ENCODE data around the gene SLC3A2.

The SLC3A2 gene

DNA sequence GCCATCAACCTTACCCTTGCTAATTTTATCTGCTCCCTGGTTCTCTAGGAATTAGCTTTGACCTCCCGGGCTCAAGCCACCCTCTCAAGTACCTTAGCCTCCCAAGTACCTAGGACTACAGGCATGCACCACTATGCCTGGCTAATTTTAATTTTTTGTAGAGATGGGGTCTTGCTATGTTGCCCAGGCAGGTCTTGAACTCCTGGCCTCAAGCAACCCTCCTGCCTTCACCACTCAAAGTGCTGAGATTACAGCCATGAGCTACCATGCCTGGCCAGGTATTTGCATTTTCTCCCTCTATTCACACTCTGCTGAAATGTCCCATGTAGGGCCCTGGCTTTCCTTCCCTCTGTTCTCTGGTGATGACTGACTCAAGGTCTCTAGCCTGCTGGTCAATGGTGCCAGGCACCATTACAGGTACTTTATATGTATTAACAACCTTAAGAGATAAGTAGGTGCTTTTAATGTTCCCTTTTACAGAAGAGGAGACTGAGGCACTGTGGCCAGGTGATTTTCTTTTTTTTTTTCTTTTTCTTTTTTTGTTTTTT lies 32.9 kb upstream of the SLC3A2 start:
- Histone ChIP-seq H3K27ac (no peak overlapping the region), H3K27me3 (ENCODE audit: control insufficient read depth, insufficient read depth, low read length) (no peaks in the 10 kb centered on the region), H3K9ac (no peak overlapping the region), H3K4me2 (ENCODE audit: low read length) (no peak overlapping the region), H3K4me1 (no peaks in the 10 kb centered on the region), H3K36me3 (ENCODE audit: control insufficient read depth, insufficient read depth, low read length) (no peaks in the 10 kb centered on the region), H3K9me3 (ENCODE audit: control insufficient read depth, low read length) (no peaks in the 10 kb centered on the region), H3K79me2 (no peaks in the 10 kb centered on the region), H3K4me3 (ENCODE audit: low read depth, low read length) (no peak overlapping the region), H2AFZ (no peak overlapping the region)
- TF ChIP-seq, protein P1, sequence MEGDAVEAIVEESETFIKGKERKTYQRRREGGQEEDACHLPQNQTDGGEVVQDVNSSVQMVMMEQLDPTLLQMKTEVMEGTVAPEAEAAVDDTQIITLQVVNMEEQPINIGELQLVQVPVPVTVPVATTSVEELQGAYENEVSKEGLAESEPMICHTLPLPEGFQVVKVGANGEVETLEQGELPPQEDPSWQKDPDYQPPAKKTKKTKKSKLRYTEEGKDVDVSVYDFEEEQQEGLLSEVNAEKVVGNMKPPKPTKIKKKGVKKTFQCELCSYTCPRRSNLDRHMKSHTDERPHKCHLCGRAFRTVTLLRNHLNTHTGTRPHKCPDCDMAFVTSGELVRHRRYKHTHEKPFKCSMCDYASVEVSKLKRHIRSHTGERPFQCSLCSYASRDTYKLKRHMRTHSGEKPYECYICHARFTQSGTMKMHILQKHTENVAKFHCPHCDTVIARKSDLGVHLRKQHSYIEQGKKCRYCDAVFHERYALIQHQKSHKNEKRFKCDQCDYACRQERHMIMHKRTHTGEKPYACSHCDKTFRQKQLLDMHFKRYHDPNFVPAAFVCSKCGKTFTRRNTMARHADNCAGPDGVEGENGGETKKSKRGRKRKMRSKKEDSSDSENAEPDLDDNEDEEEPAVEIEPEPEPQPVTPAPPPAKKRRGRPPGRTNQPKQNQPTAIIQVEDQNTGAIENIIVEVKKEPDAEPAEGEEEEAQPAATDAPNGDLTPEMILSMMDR (IDR thresholded peaks at IDR 0.05) = no peak

DNA sequence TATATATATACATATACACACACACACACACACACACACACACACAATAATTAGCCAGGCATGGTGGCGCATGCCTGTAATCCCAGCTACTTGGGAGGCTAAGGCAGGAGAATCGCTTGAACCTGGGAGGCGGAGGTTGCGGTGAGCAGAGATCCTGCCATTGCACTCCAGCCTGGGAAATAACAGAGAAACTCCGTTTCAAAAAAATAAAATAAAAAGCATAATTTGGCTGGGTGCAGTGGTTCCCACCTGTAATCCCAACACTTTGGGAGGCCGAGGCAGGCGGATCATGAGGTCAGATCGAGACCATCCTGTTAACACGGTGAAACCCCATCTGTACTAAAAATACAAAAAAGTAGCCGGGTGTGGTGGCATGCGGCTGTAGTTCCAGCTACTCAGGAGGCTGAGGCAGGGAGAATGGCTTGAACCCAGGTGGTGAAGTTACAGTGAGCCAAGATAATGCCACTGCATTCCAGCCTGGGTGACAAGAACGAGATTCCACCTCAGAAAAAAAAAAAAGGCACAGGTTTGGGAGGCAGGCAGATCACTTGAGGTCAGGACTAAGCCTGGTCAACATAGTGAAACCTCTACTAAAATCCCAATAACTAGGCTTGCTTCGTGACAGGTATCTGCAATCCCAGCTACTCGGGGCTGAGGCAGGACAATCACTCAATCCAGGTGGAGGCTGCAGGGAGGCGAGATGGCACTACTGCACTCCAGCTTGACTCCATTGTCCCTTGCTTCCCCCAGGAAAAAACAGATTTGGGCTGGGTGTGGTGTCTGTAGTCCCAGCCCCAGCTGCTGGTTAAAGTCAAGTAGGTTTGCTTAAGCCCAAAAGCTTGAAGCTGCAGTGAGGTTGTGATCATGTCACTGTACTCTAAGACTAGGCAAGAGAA lies 29.5 kb upstream of the SLC3A2 start:
- Histone ChIP-seq H3K4me3 (ENCODE audit: low read depth, low read length) (no peak overlapping the region), H3K4me2 (ENCODE audit: low read length) (no peak overlapping the region), H3K27me3 (ENCODE audit: control insufficient read depth, insufficient read depth, low read length) (no peaks in the 10 kb centered on the region), H3K9ac (no peak overlapping the region), H3K27ac (no peak overlapping the region), H2AFZ (no peak overlapping the region), H3K36me3 (ENCODE audit: control insufficient read depth, insufficient read depth, low read length) (no peaks in the 10 kb centered on the region), H3K4me1 (no peaks in the 10 kb centered on the region), H3K9me3 (ENCODE audit: control insufficient read depth, low read length) (no peaks in the 10 kb centered on the region), H3K79me2 (peaks cover 4% of the 10 kb centered on the region)
- TF ChIP-seq, protein P1 (IDR thresholded peaks at IDR 0.05) = no peak

DNA sequence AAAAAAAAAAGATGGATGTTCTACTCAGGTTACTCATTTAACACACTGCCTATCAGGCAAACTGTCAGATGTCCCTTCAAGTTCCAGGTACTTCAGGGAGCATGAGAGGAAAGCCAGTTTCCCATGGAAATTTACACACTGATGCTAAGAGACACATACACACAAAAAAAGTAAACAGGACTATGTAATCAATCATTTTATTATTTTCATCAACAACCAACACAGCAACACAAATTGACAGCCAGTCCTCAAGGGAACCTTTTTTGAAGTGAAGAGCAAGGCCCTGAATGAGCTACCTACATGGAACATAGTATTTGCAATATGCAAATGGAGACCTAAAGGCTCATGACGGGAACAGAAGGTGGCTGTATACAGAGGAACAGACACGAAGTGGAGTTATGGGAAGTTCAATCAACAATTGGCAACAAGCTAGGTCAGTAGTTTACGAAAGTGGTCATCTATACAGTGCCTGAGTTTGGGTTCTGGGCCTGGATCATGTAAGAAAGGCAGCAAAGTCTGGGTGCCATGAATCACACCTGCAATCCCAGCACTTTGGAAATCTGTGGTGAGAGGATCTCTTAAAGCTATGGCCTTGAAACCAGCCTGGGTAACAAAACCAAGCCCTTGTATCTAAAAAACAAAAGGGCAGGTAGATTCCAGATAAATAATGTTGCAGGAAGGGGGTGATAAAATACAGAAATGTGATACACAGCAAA lies 28.7 kb upstream of the SLC3A2 start:
- Histone ChIP-seq H3K4me2 (ENCODE audit: low read length) (no peak overlapping the region), H3K36me3 (ENCODE audit: control insufficient read depth, insufficient read depth, low read length) (no peaks in the 10 kb centered on the region), H3K4me1 (no peaks in the 10 kb centered on the region), H3K79me2 (peaks cover 4% of the 10 kb centered on the region), H3K4me3 (ENCODE audit: low read depth, low read length) (no peak overlapping the region), H3K9ac (no peak overlapping the region), H2AFZ (no peak overlapping the region), H3K27ac (no peak overlapping the region), H3K9me3 (ENCODE audit: control insufficient read depth, low read length) (no peaks in the 10 kb centered on the region), H3K27me3 (ENCODE audit: control insufficient read depth, insufficient read depth, low read length) (no peaks in the 10 kb centered on the region)
- TF ChIP-seq, protein P1 (IDR thresholded peaks at IDR 0.05) = no peak

DNA sequence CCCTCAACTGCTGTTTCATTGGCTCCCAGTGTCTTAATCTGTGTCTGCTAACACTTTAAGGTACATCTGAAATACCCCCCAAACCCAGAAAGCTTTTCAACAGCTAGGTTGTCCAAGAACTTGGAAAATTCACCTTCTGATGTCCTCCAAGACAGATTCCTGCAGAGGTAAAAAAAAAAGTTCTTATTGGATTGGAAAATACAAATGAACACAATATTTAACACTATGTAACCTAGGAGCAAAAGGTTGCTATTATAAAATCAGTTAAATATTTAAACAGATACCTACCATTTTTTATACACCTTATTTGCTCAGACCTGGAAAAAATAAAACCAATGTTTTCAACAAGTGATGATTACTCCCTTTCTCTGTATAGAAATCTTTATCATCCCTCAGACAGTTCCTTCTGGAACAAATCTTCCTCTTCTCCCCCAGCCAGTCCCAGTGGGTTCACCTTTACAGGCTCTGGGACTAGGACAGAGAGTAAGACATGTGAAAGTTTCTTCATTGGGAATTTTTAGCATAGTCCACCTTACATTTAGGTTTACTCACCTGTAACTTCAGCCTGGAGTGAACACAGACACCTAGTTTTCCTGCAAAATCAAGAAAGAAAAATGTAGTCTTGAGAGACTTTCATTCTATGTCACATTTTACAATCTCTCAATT lies 28.0 kb upstream of the SLC3A2 start:
- H3K9ac ChIP-seq = no peak overlapping the region
- H3K4me3 ChIP-seq (ENCODE audit: low read depth, low read length) = no peak overlapping the region
- H3K4me1 ChIP-seq = no peaks in the 10 kb centered on the region
- TF ChIP-seq, protein P1 (IDR thresholded peaks at IDR 0.05) = no peak
- no peak overlapping the region for H3K4me2 ChIP-seq (ENCODE audit: low read length)
- H3K27ac ChIP-seq = no peak overlapping the region
- H2AFZ ChIP-seq = no peak overlapping the region
- H3K79me2 ChIP-seq = peaks cover 4% of the 10 kb centered on the region
- no peaks in the 10 kb centered on the region for H3K36me3 ChIP-seq (ENCODE audit: control insufficient read depth, insufficient read depth, low read length)
- no peaks in the 10 kb centered on the region for H3K9me3 ChIP-seq (ENCODE audit: control insufficient read depth, low read length)
- H3K27me3 ChIP-seq (ENCODE audit: control insufficient read depth, insufficient read depth, low read length) = no peaks in the 10 kb centered on the region

Measured in parathyroid adenoma (tissue), 2 donors.